Left lung (tissue), 10 donors: Measurements from ENCODE around the gene OTOGL. TPM values are rescaled to one million over a fixed set of nuclear protein-coding genes. Genes with fewer than 3 reads are reported as not detected.

Experiments used
- ATAC-seq: fragments of 200-7000 bp; cut with Tn5 transposase; one replicate; pipeline ENCODE4 v1.9.1; 2020; ENCODE audit warnings: moderate library complexity
- DNase-seq, 4 donors: peaks; one replicate each; pipeline ENCODE4 v3.0.0-alpha.2; 2013 to 2020
- H3K27ac ChIP-seq, 2 donors: fragments of 200-600 bp; sonication (generic) in 1 of 2; one replicate each; pipeline versions ENCODE4 v1.5.0 to v1.8.0; 2020 to 2021
- H3K27me3 ChIP-seq, 2 donors: fragments of 200-600 bp; sonication (generic) in 1 of 2; one replicate each; pipeline versions ENCODE4 v1.5.0 to v1.8.0; 2020 to 2021
- H3K36me3 ChIP-seq, 2 donors: fragments of 200-600 bp; sonication (generic) in 1 of 2; one replicate each; pipeline versions ENCODE4 v1.5.0 to v1.8.0; 2020 to 2021
- H3K4me1 ChIP-seq, 2 donors: fragments of 200-600 bp; one replicate each; pipeline ENCODE4 v1.8.0; 2021
- H3K4me3 ChIP-seq, 2 donors: fragments of 200-600 bp; sonication (generic) in 1 of 2; one replicate each; pipeline versions ENCODE4 v1.5.0 to v1.8.0; 2020 to 2021; ENCODE audit warnings: mild to moderate bottlenecking in 1 of 2
- H3K9me3 ChIP-seq, 2 donors: fragments of 200-600 bp; sonication (generic) in 1 of 2; one replicate each; pipeline versions ENCODE4 v1.5.0 to v1.8.0; 2020 to 2021
- intact Hi-C, 2 donors: fragments of 100-400 bp; cut with DNase I; formaldehyde crosslinking; loops; one replicate each; pipeline versions ENCODE4 v1.11.2 to v1.14.2; 2022
- polyA plus RNA-seq, 6 donors: library from polyadenylated mRNA; unstranded; fragments of 120-200 nt; gene quantifications; one replicate each; pipeline ENCODE4 v1.2.1, GENCODE V29; 2013; ENCODE audit not compliant: insufficient read length in 6 of 6
- total RNA-seq, 2 donors: library from RNA; stranded (reverse); fragmentation: NEBNext Ultra II Directional; extraction: Animal tissue kit (Norgen Biotek cat#: 25700); gene quantifications; one replicate each; pipeline ENCODE4 v1.2.1, GENCODE V29; 2021
- TF ChIP-seq, protein P1 (sequence below), 2 donors: fragments of 200-600 bp; sonication (generic) in 1 of 2; IDR thresholded peaks; one replicate each; pipeline versions ENCODE4 v1.5.0 to v1.8.0; 2021; ENCODE audit warnings: antibody characterized with exemption in 2 of 2
- donor health status: DM: no; HTN: yes; CAD: no.
- donor health status: DM: no; HTN: no; CAD: no.

Gene OTOGL
- total and polyA plus RNA-seq, 8 donors, result 0.08 to 0.66 (median 0.50) TPM

DNA sequence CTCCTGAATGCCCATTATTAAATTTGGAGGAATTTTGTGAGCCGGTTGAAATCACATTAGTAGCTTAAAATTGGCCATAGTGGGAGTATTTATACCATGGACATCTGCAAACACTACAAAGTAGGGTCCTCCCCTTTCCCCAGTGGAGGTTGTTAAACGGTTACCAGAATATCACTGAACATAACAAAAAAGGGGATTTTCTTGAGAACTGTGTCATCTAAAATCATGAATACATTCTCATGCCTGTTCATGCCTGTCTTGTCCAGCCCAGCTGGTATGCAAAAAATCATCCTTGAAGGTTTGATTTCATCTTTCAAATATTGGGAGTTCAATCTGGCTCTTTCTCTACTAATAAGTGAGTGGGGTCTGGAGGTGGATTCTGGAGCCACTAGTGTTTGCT lies 96.4 kb downstream of the OTOGL start:
- no peak for DNase-seq
- intact Hi-C loops, result loop anchor here in 1 of 2 donors (10.0 kb wide), 1 partner anchor 79 kb away; no protein-coding TSS in a partner anchor
- Histone ChIP-seq H3K4me3 (no peak overlapping the region), H3K9me3 (no peaks in the 10 kb centered on the region), H3K36me3 (no peaks in the 10 kb centered on the region), H3K27ac (no peak overlapping the region), H3K4me1 (no peaks in the 10 kb centered on the region), H3K27me3 (no peaks in the 10 kb centered on the region)
- ATAC-seq, result no peak
- TF ChIP-seq, protein P1, sequence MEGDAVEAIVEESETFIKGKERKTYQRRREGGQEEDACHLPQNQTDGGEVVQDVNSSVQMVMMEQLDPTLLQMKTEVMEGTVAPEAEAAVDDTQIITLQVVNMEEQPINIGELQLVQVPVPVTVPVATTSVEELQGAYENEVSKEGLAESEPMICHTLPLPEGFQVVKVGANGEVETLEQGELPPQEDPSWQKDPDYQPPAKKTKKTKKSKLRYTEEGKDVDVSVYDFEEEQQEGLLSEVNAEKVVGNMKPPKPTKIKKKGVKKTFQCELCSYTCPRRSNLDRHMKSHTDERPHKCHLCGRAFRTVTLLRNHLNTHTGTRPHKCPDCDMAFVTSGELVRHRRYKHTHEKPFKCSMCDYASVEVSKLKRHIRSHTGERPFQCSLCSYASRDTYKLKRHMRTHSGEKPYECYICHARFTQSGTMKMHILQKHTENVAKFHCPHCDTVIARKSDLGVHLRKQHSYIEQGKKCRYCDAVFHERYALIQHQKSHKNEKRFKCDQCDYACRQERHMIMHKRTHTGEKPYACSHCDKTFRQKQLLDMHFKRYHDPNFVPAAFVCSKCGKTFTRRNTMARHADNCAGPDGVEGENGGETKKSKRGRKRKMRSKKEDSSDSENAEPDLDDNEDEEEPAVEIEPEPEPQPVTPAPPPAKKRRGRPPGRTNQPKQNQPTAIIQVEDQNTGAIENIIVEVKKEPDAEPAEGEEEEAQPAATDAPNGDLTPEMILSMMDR (IDR thresholded peaks at IDR 0.05), result no peak

DNA sequence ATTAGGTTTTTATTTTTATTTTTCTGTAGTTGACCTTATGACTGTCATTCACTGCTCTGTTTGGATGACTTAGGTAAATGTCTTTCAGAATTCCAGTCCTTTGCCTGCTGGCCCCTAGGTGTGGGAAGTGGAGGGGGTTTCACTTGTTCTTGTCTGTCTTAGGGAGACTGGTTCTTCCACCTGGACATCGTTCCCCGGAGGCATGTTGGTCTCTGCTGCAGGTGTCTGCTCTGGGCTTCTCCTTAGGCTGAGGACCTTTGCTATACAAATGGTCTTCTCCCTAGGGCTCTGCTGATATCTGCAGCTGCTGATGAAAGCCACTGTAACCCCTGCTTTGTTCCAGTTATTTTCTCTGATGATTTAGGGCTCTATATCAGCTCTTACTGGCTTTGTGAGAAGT lies 97.1 kb downstream of the OTOGL start:
- no peak for ATAC-seq
- intact Hi-C loops, result loop anchor here in 1 of 2 donors (10.0 kb wide), 1 partner anchor 78 kb away; no protein-coding TSS in a partner anchor
- H3K4me3 ChIP-seq, result no peak overlapping the region

DNA sequence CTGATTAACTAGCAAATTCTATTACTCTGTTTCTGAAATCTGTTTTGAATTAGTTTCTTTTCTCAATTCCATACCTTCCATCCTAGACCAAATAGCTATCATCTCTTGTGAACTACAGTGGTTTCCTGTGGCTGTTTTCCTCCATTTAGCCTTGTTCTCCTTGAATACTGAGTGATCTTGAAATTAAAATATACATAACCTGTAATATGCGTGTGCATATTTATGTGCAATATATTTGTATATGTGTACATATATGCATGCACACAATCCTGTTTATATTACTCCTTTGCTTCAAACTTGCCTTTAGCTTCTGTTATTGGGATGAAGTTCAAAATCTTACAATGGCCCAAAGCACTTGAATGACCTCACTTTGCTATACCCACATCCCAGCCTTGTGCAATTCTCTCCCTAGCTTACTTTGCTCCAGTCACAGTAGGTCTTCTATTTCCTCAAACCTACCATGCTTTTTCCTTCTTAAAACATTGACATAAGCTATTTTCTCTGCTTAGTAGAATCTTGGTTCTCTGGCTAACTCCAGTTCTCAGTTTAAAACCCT lies 99.5 kb downstream of the OTOGL start:
- ATAC-seq, result no peak
- no peaks in the 10 kb centered on the region for H3K36me3 ChIP-seq
- H3K4me1 ChIP-seq, result no peaks in the 10 kb centered on the region
- H3K4me3 ChIP-seq, result no peak overlapping the region
- TF ChIP-seq, protein P1 (IDR thresholded peaks at IDR 0.05), result no peak
- no peaks in the 10 kb centered on the region for H3K27me3 ChIP-seq
- DNase-seq, result no peak
- H3K27ac ChIP-seq, result no peak overlapping the region
- intact Hi-C loops, result loop anchor here in 1 of 2 donors (10.0 kb wide), 1 partner anchor 76 kb away; no protein-coding TSS in a partner anchor
- H3K9me3 ChIP-seq, result no peaks in the 10 kb centered on the region

More for the DNA sequence above, 97.1 kb downstream of the OTOGL start:
- Histone ChIP-seq H3K27ac (no peak overlapping the region), H3K36me3 (no peaks in the 10 kb centered on the region), H3K4me1 (no peaks in the 10 kb centered on the region), H3K27me3 (no peaks in the 10 kb centered on the region), H3K9me3 (no peaks in the 10 kb centered on the region)
- DNase-seq, result no peak
- TF ChIP-seq, protein P1 (IDR thresholded peaks at IDR 0.05), result no peak

DNA sequence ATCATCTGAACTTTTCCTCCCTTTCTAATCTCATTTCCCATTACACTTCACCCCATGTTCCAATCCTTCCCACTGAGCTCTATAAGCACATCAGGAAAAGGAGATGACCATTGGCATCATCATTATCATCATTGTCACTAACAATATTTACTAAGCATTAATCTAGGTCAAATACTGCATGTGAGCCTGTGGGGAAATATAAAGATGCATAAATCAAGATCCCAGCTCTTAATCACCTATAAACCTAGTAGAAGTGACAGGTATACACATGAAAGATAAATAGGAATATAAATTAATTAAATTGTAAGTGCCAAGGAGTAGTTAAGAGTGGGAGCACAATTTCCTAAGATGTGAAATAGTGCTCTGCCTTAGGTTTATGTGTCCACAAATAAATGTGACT lies 100.6 kb downstream of the OTOGL start:
- H3K36me3 ChIP-seq, result no peaks in the 10 kb centered on the region
- intact Hi-C loops, result loop anchor here in 1 of 2 donors (10.0 kb wide), 1 partner anchor 75 kb away; no protein-coding TSS in a partner anchor
- no peak for DNase-seq

DNA sequence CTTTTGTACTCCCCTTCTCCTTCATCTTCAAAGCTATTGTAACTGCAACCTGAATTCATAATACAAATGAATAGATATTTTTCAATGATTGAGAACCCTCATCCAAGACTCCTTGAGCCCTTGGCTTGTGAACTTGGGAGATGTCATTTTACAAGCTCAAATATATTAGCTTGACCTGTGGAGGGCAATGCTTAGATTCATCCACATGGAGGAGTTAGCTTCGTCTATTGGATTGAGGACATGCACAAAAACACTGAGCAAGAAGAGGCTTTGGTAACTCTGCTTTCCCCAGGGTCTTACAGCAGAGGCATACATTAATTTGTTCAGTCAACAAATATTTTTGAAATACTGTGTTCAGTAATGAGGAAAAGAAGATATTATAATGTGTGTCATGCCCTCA lies 101.1 kb downstream of the OTOGL start:
- Histone ChIP-seq H3K36me3 (no peaks in the 10 kb centered on the region), H3K4me1 (no peaks in the 10 kb centered on the region), H3K27ac (no peak overlapping the region), H3K4me3 (no peak overlapping the region), H3K27me3 (no peaks in the 10 kb centered on the region), H3K9me3 (no peaks in the 10 kb centered on the region)
- intact Hi-C loops, result no loop called here
- TF ChIP-seq, protein P1 (IDR thresholded peaks at IDR 0.05), result no peak
- no peak for ATAC-seq
- DNase-seq, result no peak

More for the DNA sequence above, 100.6 kb downstream of the OTOGL start:
- TF ChIP-seq, protein P1 (IDR thresholded peaks at IDR 0.05), result no peak
- H3K27me3 ChIP-seq, result no peaks in the 10 kb centered on the region
- H3K27ac ChIP-seq, result no peak overlapping the region
- H3K9me3 ChIP-seq, result no peaks in the 10 kb centered on the region
- H3K4me1 ChIP-seq, result no peaks in the 10 kb centered on the region
- ATAC-seq, result no peak
- H3K4me3 ChIP-seq, result no peak overlapping the region
